GM18505 (cell line): ENCODE measurements around the gene CTSA.

ENCODE experiments used
- ATAC-seq: cut with Tn5 transposase; IDR thresholded peaks from one replicate; pipeline ENCODE4 v1.9.1; 2021; ENCODE audit not compliant: unreplicated experiment
- POLR2A ChIP-seq: IDR thresholded peaks from 4 replicates; pipeline ENCODE4 v1.6.1; 2011; ENCODE audit warnings: borderline replicate concordance; ENCODE audit not compliant: insufficient read depth, insufficient read length; ENCODE audit errors: extremely low read depth

CTSA gene

DNA sequence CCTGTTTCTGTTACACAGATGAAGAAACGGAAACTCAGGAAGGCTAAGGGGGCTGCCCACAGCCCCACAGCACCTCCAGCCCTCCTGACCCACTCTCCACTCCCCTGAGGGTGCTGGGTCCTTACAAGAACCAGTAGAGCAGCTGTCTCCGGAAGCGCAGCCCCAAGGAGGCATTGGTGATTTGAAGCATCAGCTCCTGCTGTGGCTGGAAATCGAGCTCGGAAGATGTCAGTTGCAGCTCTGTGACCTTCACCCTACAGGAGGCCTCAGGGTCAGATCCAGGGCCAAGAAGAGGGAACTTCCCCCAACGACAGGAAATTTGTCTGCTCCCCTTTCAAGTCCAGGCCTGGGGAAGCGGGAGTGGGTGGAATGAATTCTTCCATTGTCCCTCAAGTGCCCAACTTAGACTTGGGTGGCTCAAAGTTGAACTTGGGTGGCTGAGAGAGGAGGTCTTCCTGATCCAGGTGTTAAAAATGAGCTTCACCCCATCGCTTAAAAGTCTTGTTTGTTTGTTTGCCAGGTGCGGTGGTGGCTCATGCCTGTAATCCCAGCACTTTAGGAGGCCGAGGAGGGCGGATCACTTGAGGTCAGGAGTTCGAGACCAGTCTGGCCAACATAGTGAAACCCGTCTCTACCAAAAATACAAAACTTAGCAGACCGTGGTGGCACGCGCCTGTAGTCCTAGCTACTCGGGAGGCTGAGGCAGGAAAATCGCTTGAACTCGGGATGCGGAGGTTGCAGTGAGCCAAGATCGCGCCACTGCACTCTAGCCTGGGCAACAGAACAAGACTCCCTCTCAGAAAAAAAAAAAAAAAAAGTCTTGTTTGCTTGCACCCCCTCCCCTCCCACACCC lies 18.9 kb downstream of the CTSA start:
- ATAC-seq, result no peak
- no peak for TF ChIP-seq POLR2A

DNA sequence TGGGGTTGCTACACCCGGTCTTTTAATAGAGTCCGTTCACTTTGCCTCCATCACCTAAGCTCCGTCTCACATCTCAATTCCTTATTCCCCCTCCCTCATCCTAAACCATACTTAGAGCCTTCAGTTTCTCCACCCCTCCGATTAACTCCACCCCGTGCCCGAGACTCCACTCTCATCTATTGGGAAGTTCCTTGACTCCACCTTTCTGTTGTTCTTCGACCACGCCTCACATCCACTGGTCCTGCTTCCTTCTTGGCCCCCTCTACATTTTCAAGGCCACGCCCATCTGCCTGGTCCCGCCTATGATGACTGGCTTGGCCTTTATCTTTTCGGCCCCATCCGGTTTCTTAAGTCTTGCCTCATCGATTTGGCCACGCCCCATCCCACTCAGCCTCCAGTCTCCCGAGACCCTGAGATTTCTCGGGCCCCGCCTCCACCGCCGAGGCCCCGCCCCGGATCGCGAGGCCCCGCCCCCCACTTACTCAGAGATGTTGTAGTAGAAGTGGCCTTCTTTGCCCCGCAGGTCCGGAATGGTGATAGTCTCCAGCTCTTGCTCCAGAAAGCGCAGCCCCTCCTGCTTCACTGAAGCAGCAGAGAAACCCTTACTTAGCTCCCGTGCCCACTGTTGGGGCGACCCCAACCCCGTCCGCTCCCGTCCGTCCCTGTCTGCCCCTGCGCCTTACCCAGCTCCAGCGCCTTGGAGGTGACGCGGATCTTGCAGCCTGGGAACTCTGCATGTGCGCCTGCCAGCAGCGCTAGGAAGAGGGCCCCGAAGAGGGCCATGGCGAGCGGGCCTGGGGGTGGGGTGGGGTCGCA lies 19.7 kb downstream of the CTSA start:
- ATAC-seq, result peak; percentile 89
- TF ChIP-seq POLR2A, result peak; percentile 60

DNA sequence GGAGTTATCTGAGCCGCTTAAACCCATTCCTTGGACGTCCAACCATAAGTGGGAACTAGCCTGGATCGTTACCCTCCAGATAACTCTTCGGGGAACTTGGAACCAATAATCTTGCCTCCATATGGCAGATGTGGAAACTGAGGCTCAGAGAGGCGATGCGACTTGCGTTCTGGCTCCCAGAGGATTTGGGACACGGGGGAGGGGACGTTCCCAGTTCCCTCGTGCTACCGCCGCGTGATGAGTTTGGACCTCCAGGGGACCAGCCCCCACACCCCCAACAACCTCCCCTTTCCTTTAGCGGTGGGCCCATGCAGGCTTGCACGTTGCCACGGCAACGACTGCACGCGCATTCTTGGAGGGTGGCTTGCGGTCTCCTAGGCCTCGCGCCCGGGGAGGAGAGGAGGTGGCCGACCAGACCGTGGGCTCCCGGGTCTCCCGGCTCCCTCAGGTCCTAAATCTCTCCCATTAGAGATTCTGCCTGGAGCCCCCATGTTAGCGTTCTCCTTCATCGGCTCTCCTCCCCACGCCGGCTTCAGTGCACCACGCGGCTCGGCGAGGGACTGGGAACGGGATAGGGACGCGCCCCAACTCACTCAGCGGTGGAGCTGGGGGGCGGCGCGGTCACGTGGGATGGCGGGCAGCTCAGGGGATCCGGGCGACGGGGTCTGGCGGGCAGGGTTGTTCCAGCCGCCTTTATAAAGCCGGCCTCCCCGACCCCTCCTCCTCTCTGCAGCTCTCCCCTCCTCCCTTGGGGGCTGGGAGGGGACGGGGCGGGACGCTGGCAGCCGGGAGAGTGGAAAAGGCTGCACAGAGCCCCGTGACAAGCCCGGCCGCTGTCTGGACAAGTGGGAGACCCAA lies 20.6 kb downstream of the CTSA start, which contains the start of gene PLTP:
PLTP (minus strand) TSS at position 670 of the 858 bp plus-strand sequence. CDS start 703 bp downstream, outside the sequence.
- TF ChIP-seq POLR2A, result no peak
- no peak for ATAC-seq

DNA sequence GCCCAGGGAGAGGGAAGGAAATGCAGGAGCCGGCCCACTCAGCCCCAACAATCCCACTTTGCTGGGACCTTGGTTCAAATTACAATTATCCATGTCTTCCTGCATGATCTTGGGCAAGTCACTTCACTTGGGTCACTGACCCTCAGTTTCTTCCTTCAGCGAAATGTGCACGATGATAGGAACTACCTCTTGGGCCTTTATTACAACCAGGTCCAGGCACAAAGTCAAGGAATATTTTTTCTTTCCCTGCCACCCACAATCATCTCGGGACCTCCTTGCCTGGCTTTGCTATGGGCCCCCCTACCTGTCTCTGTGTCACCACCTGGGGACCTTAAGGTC lies 21.2 kb downstream of the CTSA start:
- no peak for TF ChIP-seq POLR2A
- ATAC-seq, result no peak

DNA sequence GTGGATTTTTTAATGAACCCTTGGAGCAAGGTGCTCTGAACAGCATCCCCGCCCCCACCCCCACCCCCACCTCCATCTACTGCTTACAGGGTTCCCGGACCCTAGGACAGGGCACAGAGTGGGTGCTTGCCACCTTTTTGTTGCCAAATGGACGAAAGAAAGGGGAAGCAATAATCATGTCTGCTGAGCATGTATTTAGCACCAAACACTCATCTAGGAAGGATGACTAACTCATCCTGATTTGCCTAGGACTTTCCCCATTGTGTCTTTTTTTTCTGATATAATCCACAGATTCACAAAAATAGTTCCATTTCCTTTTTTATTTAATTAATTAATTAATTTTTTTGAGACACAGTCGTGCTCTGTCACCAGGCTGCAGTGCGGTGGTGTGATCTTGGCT lies 22.0 kb downstream of the CTSA start:
- no peak for ATAC-seq
- TF ChIP-seq POLR2A, result no peak

DNA sequence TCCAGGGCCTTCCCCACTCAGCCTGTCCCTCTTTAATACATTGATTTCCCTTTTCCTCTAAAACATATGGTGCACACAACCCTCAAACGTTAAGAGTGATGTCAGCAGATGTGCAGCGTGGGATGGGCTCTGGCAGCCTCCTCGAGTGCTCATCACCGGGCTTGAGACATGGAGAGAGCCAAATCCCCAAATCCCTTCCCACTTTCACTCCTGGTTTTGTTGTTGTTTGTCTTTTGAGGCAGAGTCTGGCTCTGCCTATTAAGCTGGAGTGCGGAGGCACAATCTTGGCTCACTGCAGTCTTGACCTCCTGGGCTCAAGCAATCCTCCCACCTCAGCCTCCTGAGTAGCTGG lies 26.6 kb downstream of the CTSA start:
- no peak for ATAC-seq

DNA sequence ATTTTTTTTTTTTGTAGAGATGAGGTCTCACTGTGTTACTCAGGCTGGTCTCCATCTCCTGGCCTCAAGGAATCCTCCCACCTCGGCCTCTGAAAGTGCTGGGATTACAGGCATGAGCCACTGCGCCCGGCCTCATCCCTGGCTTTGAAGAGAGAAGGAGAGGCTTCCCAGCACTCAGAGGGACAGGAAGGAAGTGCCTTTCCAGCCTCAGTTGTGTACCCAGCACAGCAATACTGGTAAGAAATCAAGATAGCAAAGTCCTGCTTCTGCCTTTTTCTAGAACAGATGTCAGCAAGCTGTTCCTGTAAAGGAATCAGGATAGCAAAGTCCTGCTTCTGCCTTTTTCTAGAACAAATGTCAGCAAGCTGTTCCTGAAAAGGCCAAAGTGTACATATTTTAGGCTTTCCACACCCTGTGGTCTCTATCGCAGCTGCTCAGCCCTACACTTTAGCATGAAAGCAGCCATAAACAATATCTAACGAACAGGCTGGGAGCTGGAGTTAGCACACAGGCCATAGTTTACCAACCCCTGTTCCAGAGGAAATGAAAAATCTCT lies 27.1 kb downstream of the CTSA start:
- no peak for ATAC-seq
- TF ChIP-seq POLR2A, result no peak

More for the DNA sequence above, 26.6 kb downstream of the CTSA start:
- TF ChIP-seq POLR2A, result no peak

DNA sequence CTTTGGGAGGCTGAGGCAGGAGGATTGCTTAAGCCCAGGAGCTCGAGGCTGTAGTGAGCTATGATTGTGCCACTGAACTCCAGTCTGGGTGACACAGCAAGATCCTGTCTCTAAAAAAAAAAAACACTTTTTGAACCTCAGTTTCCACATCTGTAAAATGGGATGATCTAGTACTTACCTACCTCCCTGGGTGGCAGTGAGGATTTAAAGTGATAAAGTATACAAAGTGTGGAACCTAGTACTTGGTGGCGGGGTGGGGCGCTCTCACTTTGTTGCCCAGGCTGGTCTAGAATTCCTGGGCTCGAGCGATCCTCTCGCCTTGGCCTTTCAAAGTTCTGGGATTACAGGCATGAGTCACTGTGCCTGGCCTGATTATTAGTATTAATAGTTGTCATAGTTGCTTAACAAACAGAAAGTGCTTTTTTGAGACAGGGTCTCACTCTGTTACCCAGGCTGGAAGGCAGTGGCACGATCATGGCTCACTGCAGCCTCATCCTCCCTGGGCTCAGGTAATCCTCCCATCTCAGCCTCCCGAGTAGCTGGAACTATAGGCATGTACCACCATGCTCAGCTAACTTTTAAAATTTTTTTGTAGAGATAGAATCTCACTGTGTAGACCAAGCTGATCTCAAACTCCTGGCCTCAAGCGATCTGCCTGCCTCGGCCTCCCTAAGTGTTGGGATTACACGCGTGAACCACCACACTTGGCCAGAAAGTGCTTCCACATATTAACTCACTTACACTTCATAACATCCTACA lies 27.8 kb downstream of the CTSA start:
- no peak for TF ChIP-seq POLR2A
- ATAC-seq, result no peak

DNA sequence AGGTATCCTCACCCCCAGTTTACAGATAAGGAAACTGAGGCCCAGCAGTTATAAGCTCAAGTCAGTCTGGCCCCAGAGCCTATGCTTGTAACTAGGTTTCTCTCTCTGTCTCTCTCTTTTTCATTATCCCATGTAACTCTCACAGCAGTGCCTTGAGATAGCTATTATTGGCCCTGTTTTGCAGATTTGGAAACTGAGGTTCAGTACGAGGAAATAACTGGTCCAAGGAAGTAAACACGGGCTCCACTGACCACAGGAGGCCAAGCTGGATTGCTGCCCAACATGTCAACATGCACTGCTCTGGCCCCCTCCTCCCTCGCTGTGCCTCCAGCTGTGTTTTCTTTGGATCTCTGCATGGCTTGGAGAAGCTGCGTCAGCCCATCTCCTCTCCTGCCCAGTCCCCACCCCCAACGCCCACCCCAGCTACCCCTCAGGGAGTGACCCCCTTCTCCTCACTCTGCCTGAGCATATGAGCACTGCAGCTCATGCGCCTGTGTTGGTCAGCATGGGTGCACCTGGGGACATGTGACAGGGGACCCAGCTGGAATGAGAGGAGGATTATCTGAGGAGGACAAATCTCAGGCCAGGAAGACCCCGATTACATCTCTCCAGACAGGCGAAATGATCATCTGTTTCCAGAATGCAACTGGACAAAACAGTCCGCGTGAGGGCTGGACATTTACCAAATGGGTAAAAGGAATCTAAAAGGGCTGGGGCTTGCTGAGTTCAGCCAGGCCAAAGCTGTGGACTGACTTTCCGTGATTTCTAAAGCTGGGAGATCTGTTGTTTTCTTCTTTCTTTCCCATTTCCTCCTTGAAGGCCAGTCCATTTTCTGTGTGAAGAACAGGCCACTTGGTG lies 28.6 kb downstream of the CTSA start:
- ATAC-seq, result no peak
- no peak for TF ChIP-seq POLR2A

DNA sequence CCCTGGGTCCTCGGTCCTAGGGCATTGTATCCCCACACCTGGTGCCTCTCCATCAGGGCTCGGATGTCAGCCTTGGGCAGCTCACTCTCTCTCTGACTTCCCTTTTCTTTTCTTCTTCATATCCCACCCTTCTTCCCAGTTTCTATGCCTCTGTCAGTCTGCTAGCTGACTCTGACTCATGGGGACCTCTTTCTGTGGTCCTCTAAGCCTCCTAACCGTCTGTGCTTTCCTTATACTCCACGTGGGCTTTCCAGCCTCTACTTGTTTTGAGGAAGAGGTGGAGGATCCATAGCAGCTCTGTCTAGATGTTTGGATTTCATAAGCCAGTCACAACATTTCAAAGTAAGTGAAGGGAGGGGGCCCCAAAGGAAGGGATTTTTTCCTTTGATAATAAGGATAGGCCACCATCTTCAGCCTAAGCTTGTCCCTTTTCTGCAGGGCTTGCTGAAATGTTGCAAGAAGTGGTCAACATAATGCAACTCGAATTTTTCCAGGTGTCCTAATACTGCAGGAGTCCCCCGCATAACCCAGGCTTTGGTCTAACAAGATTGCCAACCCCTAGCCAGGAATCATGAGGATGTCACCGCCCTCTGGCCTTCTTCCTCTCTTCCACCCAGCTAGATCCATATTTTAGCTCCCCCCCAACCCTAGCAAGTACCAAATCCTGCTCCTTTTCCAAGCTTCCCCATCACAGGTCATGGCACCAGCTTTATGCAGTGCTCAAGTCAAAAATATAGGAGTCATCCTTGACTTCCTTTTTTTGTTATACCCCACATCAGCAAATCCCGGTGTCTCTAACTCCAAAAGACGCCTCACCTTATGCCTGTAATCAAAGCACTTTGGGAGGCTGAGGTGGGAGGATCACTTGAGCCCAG lies 29.6 kb downstream of the CTSA start:
- no peak for ATAC-seq
- no peak for TF ChIP-seq POLR2A
